HL-60 (cell line): ENCODE data around the gene FKBP3.

Experiments used
- DNase-seq, 2 experiments: peaks; one replicate each; pipeline ENCODE4 v3.0.0-alpha.2; 2010 to 2020; ENCODE audit warnings: low read depth in 1 of 2, low spot score in 1 of 2
- H3K27ac ChIP-seq: fragments of 250-450 bp; sonication (Bioruptor Pico); replicated peaks from 2 replicates; pipeline ENCODE4 v1.5.1; 2020; ENCODE audit warnings: mild to moderate bottlenecking, moderate library complexity
- H3K27me3 ChIP-seq: fragments of 250-450 bp; sonication (Bioruptor Pico); 2 replicates; pipeline ENCODE4 v1.5.1; 2021; ENCODE audit warnings: mild to moderate bottlenecking, moderate library complexity; ENCODE audit not compliant: insufficient read depth, poor library complexity, severe bottlenecking
- H3K4me3 ChIP-seq: replicated peaks from 2 replicates; pipeline ENCODE4 v1.5.1; 2011; ENCODE audit warnings: mild to moderate bottlenecking, control low read depth, low read length; ENCODE audit not compliant: insufficient read depth
- CTCF ChIP-seq: IDR thresholded peaks from one replicate; pipeline ENCODE4 v1.5.1; 2011; ENCODE audit warnings: low read length, control low read depth, inconsistent platforms; ENCODE audit not compliant: insufficient read depth
- GABPA ChIP-seq: IDR thresholded peaks from 2 replicates; pipeline ENCODE4 v1.6.1; 2012; ENCODE audit warnings: low read depth
- POLR2AphosphoS5 ChIP-seq: IDR thresholded peaks from 2 replicates; pipeline ENCODE4 v1.6.1; 2012; ENCODE audit warnings: low read depth
- REST ChIP-seq: IDR thresholded peaks from 2 replicates; pipeline ENCODE4 v1.6.1; 2012; ENCODE audit warnings: low read depth; ENCODE audit not compliant: insufficient replicate concordance
- SPI1 ChIP-seq: IDR thresholded peaks from 2 replicates; pipeline ENCODE4 v1.6.1; 2012; ENCODE audit warnings: low read depth, mild to moderate bottlenecking, borderline replicate concordance

The FKBP3 gene

GRCh38 chr14:45136399-45136798 lies 2.1 kb upstream of the FKBP3 start:
- Histone ChIP-seq H3K4me3 (peak overlapping the region; percentile 89), H3K27ac (peak overlapping the region; percentile 97), H3K27me3 (no peaks in the 10 kb centered on the region)
- TF ChIP-seq REST (no peak), POLR2AphosphoS5 (no peak), CTCF (no peak), GABPA (no peak), SPI1 (no peak)
- no peak for DNase-seq

GRCh38 chr14:45135659-45136395 lies 1.5 kb upstream of the FKBP3 start, which contains the start of gene FANCM:
TSS of gene FANCM (plus strand) at chr14:45135930. CDS start at chr14:45136032, 102 bp downstream.
- DNase-seq = peak; percentile 87 to 96
- TF ChIP-seq SPI1 (no peak), GABPA (peak; percentile 98), CTCF (no peak), REST (no peak), POLR2AphosphoS5 (peak; percentile 71)
- peak within 1 kb of the TSS; percentile 97 for H3K27ac ChIP-seq
- H3K27me3 ChIP-seq = no peaks in the 10 kb centered on the region
- H3K4me3 ChIP-seq = peak within 1 kb of the TSS; percentile 89

GRCh38 chr14:45135156-45135555 lies 875 bp upstream of the FKBP3 start:
- Histone ChIP-seq H3K4me3 (peak overlapping the region; percentile 39), H3K27me3 (no peaks in the 10 kb centered on the region), H3K27ac (peak overlapping the region; percentile 97)
- no peak for TF ChIP-seq SPI1
- TF ChIP-seq CTCF = no peak
- TF ChIP-seq GABPA = no peak
- no peak for TF ChIP-seq POLR2AphosphoS5
- no peak for TF ChIP-seq REST
- no peak for DNase-seq
